OCI-LY3 (cell line): ENCODE results near the gene EXD3.
"Not testable (repeated sequence)": the region's sequence is repeated elsewhere in the genome, so short reads cannot be mapped to it uniquely, and the experiment has no call there.

ENCODE experiments used
- H2AFZ ChIP-seq: fragments of 200-600, 300-600 bp; shearing (Covaris generic); 2 replicates; pipeline ENCODE4 v1.6.0; 2014; ENCODE audit warnings: antibody characterized with exemption, low read depth, low read length
- H3K27ac ChIP-seq: fragments of 200-600, 300-600 bp; sonication (generic); 2 replicates; pipeline ENCODE4 v1.5.1; 2014; ENCODE audit warnings: mild to moderate bottlenecking, low read length, moderate library complexity, mixed read lengths
- H3K27me3 ChIP-seq: fragments of 200-600, 300-600 bp; sonication (generic); 2 replicates; pipeline ENCODE4 v1.6.1; 2014; ENCODE audit warnings: low read depth, low read length, mixed read lengths
- H3K36me3 ChIP-seq: fragments of 200-600, 300-600 bp; sonication (generic); replicated peaks from 2 replicates; pipeline ENCODE3; 2014; ENCODE audit warnings: low read depth, low read length, mixed read lengths
- H3K4me1 ChIP-seq: fragments of 300-600, 200-600 bp; sonication (generic); 2 replicates; pipeline ENCODE4 v1.6.1; 2014; ENCODE audit warnings: low read length, mixed read lengths
- H3K4me2 ChIP-seq: fragments of 200-600, 300-600 bp; sonication (generic); 2 replicates; pipeline ENCODE4 v1.6.1; 2014; ENCODE audit warnings: low read length, mixed read lengths
- H3K4me3 ChIP-seq: fragments of 300-600, 200-600 bp; sonication (generic); 2 replicates; pipeline ENCODE4 v1.5.1; 2014; ENCODE audit warnings: antibody characterized with exemption, mild to moderate bottlenecking, low read length, moderate library complexity
- H3K79me2 ChIP-seq: fragments of 300-600, 200-600 bp; shearing (Covaris generic); 2 replicates; pipeline ENCODE4 v1.6.1; 2014; ENCODE audit warnings: mild to moderate bottlenecking, low read length, mixed read lengths
- H3K9ac ChIP-seq: fragments of 300-600, 200-600 bp; shearing (Covaris generic); 2 replicates; pipeline ENCODE4 v1.6.0; 2014; ENCODE audit warnings: mild to moderate bottlenecking, low read length, moderate library complexity
- H3K9me3 ChIP-seq: fragments of 200-600, 300-600 bp; shearing (Covaris generic); 2 replicates; pipeline ENCODE4 v1.6.1; 2014; ENCODE audit warnings: low read length, mixed read lengths; ENCODE audit not compliant: insufficient read depth
- H4K20me1 ChIP-seq: fragments of 200-600, 300-600 bp; sonication (generic); 2 replicates; pipeline ENCODE4 v1.6.1; 2016; ENCODE audit warnings: low read length, mixed read lengths; ENCODE audit not compliant: insufficient read depth
- EZH2phosphoT487 ChIP-seq: fragments of 200-600 bp; shearing (Covaris generic); IDR thresholded peaks from 2 replicates; pipeline ENCODE4 v1.6.1; 2018; ENCODE audit warnings: antibody characterized with exemption, mixed run types, low read depth
- TF ChIP-seq, protein P1 (sequence below): fragments of 200-600, 300-600 bp; sonication (generic); IDR thresholded peaks from 2 replicates; pipeline ENCODE4 v1.5.1; 2014; ENCODE audit warnings: antibody characterized with exemption, low read length, low read depth

EXD3 gene

DNA sequence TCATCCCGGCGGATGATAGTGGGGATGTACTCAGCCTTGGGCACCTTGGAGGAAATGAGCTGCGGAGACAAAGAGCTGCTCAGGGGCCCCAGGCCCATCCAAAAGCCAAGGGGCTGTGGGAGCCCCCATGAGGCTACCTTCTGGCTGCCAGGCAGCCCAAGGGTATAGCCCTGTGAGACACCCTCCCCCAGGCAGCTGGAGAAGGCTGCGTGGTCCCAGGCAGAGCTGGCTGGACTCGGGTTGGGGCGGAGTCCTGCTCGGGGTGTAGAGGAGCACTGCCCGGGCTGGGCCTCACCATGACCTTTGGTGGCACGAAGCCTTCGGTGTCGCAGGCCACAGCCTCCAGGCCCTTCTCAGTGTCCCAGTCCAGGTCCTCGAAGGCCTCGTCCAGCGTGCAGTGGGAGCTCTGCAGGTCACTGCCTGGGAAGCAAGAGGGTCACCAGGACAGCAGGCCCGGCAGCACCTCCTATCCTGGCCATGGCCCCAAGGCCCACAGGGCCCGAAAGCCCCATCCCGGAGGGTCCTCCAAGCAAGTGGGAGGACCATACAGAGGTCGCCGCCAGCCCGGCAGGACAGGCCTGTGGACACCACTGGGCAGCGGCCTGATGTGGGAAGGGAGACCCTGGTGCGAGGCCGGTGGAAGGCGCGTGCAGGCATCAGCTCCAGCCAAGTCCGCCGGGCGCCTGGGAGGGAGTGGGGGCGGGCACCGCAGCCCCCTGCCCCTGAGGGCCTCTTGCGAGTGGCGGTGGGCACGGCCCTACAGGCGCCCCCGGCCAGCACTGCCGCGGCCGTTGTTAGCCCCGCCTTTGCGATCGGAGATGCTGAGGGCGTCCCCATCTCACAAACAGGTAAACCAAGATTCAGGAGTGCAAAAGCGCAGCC lies 30.0 kb upstream of the EXD3 start:
- Histone ChIP-seq H3K4me3 (no peak overlapping the region), H2AFZ (no peak overlapping the region), H3K27ac (no peak overlapping the region), H3K4me1 (peaks cover 2% of the 10 kb centered on the region; the same call in 1 of the 2 replicates), H3K36me3 (peaks cover 36% of the 10 kb centered on the region), H3K9me3 (no peaks in the 10 kb centered on the region), H3K79me2 (peaks cover 4% of the 10 kb centered on the region), H3K27me3 (no peaks in the 10 kb centered on the region), H3K4me2 (no peak overlapping the region), H4K20me1 (peaks cover 6% of the 10 kb centered on the region), H3K9ac (no peak overlapping the region)
- no peak for TF ChIP-seq EZH2phosphoT487
- TF ChIP-seq, protein P1, sequence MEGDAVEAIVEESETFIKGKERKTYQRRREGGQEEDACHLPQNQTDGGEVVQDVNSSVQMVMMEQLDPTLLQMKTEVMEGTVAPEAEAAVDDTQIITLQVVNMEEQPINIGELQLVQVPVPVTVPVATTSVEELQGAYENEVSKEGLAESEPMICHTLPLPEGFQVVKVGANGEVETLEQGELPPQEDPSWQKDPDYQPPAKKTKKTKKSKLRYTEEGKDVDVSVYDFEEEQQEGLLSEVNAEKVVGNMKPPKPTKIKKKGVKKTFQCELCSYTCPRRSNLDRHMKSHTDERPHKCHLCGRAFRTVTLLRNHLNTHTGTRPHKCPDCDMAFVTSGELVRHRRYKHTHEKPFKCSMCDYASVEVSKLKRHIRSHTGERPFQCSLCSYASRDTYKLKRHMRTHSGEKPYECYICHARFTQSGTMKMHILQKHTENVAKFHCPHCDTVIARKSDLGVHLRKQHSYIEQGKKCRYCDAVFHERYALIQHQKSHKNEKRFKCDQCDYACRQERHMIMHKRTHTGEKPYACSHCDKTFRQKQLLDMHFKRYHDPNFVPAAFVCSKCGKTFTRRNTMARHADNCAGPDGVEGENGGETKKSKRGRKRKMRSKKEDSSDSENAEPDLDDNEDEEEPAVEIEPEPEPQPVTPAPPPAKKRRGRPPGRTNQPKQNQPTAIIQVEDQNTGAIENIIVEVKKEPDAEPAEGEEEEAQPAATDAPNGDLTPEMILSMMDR, result no peak

DNA sequence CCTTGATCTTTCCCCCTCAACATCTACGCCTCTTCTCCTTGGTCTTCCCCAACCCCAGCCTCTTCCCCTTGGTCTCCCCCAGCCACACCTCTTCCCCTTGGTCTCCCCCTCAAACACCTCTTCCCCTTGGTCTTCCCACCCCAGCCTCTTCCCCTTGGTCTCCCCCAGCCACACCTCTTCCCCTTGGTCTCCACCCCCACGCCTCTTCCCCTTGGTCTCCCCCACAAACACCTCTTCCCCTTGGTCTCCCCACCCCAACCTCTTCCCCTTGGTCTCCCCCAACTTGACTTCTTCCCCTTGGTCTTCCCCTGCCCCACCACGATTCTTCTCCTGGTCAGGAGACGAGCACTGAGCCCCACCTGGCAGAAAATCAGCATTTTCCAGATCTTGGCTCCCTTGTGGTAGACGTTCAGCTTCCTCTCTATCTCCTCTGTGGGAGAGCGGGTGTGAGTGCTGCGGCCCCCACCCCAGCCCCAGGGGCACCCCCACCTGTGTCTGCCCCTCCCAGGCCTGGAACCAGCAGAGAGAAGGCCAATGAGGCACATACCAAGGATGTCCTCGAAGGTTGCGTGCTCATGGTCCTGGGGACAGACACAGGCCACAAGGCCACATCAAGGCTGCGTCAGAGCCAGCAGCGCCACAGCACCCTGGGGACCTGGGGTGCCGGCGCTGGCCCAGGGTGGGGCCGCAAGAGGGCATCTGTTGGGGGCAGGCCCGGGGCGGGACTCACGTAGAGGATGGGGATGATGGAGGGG lies 29.2 kb upstream of the EXD3 start:
- Histone ChIP-seq H3K9ac (no peak overlapping the region), H2AFZ (no peak overlapping the region), H3K27ac (no peak overlapping the region), H3K4me3 (no peak overlapping the region), H3K4me2 (no peak overlapping the region), H3K9me3 (no peaks in the 10 kb centered on the region), H3K36me3 (peaks cover 33% of the 10 kb centered on the region), H3K4me1 (peaks cover under 1% of the 10 kb centered on the region), H3K79me2 (no peaks in the 10 kb centered on the region), H4K20me1 (peaks cover 6% of the 10 kb centered on the region), H3K27me3 (no peaks in the 10 kb centered on the region)
- TF ChIP-seq, protein P1, result no peak

DNA sequence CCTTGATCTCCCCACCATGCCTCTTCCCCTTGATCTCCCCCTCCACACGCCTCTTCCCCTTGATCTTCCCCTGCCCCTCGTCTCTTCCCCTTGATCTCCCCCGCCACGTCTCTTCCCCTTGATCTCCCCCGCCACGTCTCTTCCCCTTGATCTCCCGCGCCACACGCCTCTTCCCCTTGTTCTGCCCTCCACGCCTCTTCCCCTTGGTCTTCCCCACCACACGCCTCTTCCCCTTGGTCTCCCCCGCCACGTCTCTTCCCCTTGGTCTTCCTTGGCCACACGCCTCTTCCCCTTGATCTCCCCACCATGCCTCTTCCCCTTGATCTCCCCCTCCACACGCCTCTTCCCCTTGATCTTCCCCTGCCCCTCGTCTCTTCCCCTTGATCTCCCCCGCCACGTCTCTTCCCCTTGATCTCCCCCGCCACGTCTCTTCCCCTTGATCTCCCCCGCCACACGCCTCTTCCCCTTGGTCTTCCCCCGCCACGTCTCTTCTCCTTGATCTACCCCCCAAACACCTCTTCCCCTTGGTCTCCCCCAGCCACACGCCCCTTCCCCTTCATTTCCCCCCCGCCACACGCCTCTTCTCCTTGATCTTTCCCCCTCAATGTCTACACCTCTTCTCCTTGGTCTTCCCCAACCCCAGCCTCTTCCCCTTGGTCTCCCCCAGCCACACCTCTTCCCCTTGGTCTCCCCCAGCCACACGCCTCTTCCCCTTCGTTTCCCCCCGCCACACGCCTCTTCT lies 28.5 kb upstream of the EXD3 start:
- H3K4me2 ChIP-seq, H3K4me1 ChIP-seq, H3K9ac ChIP-seq, H2AFZ ChIP-seq, H3K27me3 ChIP-seq, H4K20me1 ChIP-seq, H3K27ac ChIP-seq, H3K79me2 ChIP-seq, H3K9me3 ChIP-seq, H3K4me3 ChIP-seq: not testable (repeated sequence)
- H3K36me3 ChIP-seq, result peaks cover 30% of the 10 kb centered on the region

DNA sequence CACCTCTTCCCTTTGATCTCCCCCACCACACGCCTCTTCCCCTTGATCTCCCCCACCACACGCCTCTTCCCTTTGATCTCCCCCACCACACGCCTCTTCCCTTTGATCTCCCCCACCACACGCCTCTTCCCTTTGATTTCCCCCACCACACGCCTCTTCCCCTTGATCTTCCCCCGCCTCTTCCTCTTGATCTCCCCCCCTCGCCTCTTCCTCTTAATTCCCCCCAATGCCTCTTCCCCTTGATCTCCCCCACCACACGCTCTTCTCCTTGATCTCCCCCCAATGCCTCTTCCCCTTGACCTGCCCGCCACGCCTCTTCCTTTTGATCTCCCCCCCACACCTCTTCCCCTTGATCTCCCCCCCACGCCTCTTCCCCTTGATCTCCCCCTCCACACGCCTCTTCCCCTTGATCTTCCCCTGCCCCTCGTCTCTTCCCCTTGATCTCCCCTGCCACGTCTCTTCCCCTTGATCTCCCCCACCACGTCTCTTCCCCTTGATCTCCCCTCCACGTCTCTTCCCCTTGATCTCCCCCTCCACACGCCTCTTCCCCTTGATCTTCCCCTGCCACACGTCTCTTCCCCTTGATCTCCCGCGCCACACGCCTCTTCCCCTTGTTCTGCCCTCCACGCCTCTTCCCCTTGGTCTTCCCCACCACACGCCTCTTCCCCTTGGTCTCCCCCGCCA lies 27.7 kb upstream of the EXD3 start:
- H3K36me3 ChIP-seq, result peaks cover 24% of the 10 kb centered on the region

More for the DNA sequence above, 27.7 kb upstream of the EXD3 start:
- not testable (repeated sequence) for H3K27ac ChIP-seq, H2AFZ ChIP-seq, H3K4me2 ChIP-seq, H3K79me2 ChIP-seq, H3K27me3 ChIP-seq, H3K9me3 ChIP-seq, H3K4me3 ChIP-seq, H3K9ac ChIP-seq, H4K20me1 ChIP-seq
- peaks cover 16% of the 10 kb centered on the region for H3K4me1 ChIP-seq
